DOHH2 (cell line): ENCODE results near the gene PC.

Experiments
- H3F3A ChIP-seq: fragments of 200-600 bp; sonication (generic), shearing (Covaris generic); 2 replicates; pipeline ENCODE4 v1.6.0; 2016; ENCODE audit warnings: antibody characterized with exemption, mild to moderate bottlenecking; ENCODE audit not compliant: control insufficient read depth, insufficient read depth
- H3K27ac ChIP-seq: fragments of 200-600 bp; sonication (generic); 2 replicates; pipeline ENCODE4 v1.5.1; 2014; ENCODE audit warnings: low read depth, mild to moderate bottlenecking, low read length, moderate library complexity
- H3K27me3 ChIP-seq: fragments of 200-600 bp; sonication (generic); 2 replicates; pipeline ENCODE4 v1.6.1; 2014; ENCODE audit warnings: mild to moderate bottlenecking, low read length, mixed read lengths; ENCODE audit not compliant: control insufficient read depth
- H3K36me3 ChIP-seq: fragments of 200-600 bp; sonication (generic); 2 replicates; pipeline ENCODE4 v1.6.1; 2014; ENCODE audit warnings: mild to moderate bottlenecking, low read length, moderate library complexity, mixed read lengths; ENCODE audit not compliant: control insufficient read depth
- H3K4me1 ChIP-seq: fragments of 200-600 bp; sonication (generic); 2 replicates; pipeline ENCODE4 v1.6.1; 2014; ENCODE audit warnings: mild to moderate bottlenecking, low read length, mixed read lengths; ENCODE audit not compliant: control insufficient read depth
- H3K4me2 ChIP-seq: fragments of 200-600 bp; sonication (generic); 2 replicates; pipeline ENCODE4 v1.6.0; 2014; ENCODE audit warnings: mild to moderate bottlenecking, low read length, moderate library complexity
- H3K4me3 ChIP-seq: fragments of 200-600 bp; sonication (generic); 2 replicates; pipeline ENCODE4 v1.5.1; 2014; ENCODE audit warnings: mild to moderate bottlenecking, low read length, mixed read lengths
- H3K79me2 ChIP-seq: fragments of 200-600 bp; sonication (generic); 2 replicates; pipeline ENCODE4 v1.6.1; 2014; ENCODE audit warnings: mild to moderate bottlenecking, low read length, mixed read lengths; ENCODE audit not compliant: control insufficient read depth
- H3K9me2 ChIP-seq: fragments of 200-600 bp; sonication (generic); replicated peaks from 2 replicates; pipeline ENCODE4 v1.6.1; 2014; ENCODE audit warnings: mild to moderate bottlenecking, low read length, mixed read lengths; ENCODE audit not compliant: control insufficient read depth
- H3K9me3 ChIP-seq: fragments of 200-600 bp; sonication (generic); 2 replicates; pipeline ENCODE4 v1.6.1; 2014; ENCODE audit warnings: antibody characterized with exemption, low read length, mixed read lengths; ENCODE audit not compliant: control insufficient read depth, insufficient read depth
- H4K20me1 ChIP-seq: fragments of 200-600 bp; sonication (generic); 2 replicates; pipeline ENCODE4 v1.6.0; 2014; ENCODE audit warnings: low read depth, mild to moderate bottlenecking, antibody characterized with exemption, low read length, moderate library complexity; ENCODE audit not compliant: control insufficient read depth, insufficient read depth
- EZH2phosphoT487 ChIP-seq: fragments of 200-600 bp; sonication (generic); IDR thresholded peaks from 2 replicates; pipeline ENCODE4 v1.6.1; 2017; ENCODE audit warnings: borderline replicate concordance, mild to moderate bottlenecking, antibody characterized with exemption, low read length, moderate library complexity, mixed read lengths
- TF ChIP-seq, protein P1 (sequence below): fragments of 200-600 bp; sonication (generic); IDR thresholded peaks from one replicate; pipeline ENCODE4 v1.5.1; 2014; ENCODE audit warnings: antibody characterized with exemption, mild to moderate bottlenecking, low read depth, low read length; ENCODE audit not compliant: poor library complexity, severe bottlenecking

Gene PC

DNA sequence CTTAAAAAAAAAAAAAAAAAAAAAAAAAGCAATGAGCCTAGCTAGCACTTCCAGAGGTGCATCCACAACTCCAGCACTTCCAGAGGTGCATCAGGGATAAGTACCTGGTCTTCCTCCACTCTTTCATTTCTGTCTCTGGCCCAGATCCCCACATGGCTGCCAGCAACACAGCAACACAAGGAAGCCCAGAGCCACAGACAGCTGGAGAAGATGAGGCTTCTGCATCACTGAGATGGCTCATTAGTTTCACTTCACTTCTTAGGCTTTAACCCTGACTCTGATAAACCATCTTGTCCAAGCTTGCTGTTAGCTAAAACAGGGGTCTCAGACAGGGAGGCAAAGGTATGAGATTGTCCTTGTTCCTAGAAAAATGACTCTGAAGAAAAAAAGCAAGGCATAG is 35.6 kb downstream of the PC start:
- Histone ChIP-seq H3F3A (no peaks in the 10 kb centered on the region), H3K36me3 (no peaks in the 10 kb centered on the region), H3K27ac (no peak overlapping the region), H3K4me3 (no peak overlapping the region), H3K9me3 (no peaks in the 10 kb centered on the region), H3K9me2 (no peaks in the 10 kb centered on the region), H3K4me1 (no peaks in the 10 kb centered on the region), H3K79me2 (no peaks in the 10 kb centered on the region), H3K4me2 (no peak overlapping the region), H3K27me3 (peaks cover 18% of the 10 kb centered on the region), H4K20me1 (no peaks in the 10 kb centered on the region)
- TF ChIP-seq, protein P1, sequence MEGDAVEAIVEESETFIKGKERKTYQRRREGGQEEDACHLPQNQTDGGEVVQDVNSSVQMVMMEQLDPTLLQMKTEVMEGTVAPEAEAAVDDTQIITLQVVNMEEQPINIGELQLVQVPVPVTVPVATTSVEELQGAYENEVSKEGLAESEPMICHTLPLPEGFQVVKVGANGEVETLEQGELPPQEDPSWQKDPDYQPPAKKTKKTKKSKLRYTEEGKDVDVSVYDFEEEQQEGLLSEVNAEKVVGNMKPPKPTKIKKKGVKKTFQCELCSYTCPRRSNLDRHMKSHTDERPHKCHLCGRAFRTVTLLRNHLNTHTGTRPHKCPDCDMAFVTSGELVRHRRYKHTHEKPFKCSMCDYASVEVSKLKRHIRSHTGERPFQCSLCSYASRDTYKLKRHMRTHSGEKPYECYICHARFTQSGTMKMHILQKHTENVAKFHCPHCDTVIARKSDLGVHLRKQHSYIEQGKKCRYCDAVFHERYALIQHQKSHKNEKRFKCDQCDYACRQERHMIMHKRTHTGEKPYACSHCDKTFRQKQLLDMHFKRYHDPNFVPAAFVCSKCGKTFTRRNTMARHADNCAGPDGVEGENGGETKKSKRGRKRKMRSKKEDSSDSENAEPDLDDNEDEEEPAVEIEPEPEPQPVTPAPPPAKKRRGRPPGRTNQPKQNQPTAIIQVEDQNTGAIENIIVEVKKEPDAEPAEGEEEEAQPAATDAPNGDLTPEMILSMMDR, result no peak
- no peak for TF ChIP-seq EZH2phosphoT487

DNA sequence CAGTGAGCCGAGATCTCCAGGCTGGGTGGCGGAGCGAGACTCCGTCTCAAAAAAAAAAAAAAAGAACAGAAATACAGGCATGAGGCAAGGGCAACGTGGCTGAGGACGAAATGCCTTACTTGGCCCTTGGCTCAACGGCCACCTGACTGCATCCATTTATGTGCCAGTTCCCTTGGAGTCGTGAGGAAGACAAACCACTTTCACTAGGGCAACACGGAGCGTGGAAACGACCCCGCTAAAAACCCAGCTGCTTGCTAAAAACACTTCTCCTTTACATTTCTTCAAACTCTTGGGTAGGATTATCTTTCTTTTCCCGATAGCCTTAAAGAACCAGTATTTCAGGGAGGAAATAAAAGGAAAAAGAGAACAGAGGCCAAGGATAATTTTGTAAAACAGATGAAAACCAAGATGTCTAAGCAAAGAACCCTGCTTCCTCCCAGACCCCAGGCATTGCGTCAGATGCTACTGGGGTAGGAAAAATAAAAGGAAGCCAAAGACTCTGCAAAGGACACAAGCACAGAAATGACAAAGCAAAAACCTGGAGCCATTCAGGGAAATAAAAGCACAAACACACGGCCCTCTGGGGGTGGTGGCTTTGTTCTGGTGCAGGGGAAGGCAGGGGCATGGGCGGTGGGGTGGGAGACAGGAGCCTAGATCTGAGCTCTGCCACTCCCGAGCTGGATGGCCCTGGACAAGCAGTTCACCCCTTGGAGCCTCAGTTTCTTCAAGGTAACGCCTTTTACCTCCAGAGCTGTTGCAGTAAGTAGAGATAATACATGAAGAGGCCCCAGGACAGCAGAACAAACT is 37.0 kb downstream of the PC start:
- Histone ChIP-seq H3K9me2 (no peaks in the 10 kb centered on the region), H3K4me2 (no peak overlapping the region), H3K79me2 (no peaks in the 10 kb centered on the region), H4K20me1 (no peaks in the 10 kb centered on the region), H3K4me1 (no peaks in the 10 kb centered on the region), H3K27ac (no peak overlapping the region), H3K36me3 (no peaks in the 10 kb centered on the region), H3K27me3 (peaks cover 20% of the 10 kb centered on the region), H3K9me3 (no peaks in the 10 kb centered on the region), H3F3A (no peaks in the 10 kb centered on the region), H3K4me3 (no peak overlapping the region)
- TF ChIP-seq, protein P1, result no peak
- no peak for TF ChIP-seq EZH2phosphoT487

DNA sequence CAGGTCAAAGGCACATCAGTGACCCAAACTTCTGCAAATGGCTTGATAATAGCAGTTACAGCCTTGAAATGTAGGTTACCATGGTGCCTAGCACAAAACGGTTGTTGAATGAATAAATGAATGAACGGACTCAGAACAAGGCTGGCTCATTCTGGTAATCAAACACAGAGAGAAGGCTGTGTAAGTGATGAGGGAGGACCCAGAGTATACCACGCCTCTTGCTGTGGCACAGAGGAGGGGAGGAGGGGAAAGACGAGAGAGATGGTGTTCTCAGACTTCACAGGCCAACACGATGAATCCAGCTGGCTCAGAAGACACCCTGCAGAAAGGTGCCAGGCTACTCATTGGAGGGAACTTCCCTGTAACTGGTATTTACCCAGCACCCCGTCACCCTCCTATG is 38.3 kb downstream of the PC start:
- TF ChIP-seq, protein P1, result no peak
- TF ChIP-seq EZH2phosphoT487, result no peak
- Histone ChIP-seq H3K27me3 (peaks cover 20% of the 10 kb centered on the region), H3K4me3 (no peak overlapping the region), H3K4me1 (no peaks in the 10 kb centered on the region), H3K27ac (no peak overlapping the region), H4K20me1 (no peaks in the 10 kb centered on the region), H3K9me2 (no peaks in the 10 kb centered on the region), H3K79me2 (no peaks in the 10 kb centered on the region), H3K36me3 (no peaks in the 10 kb centered on the region), H3K4me2 (no peak overlapping the region), H3F3A (no peaks in the 10 kb centered on the region), H3K9me3 (no peaks in the 10 kb centered on the region)
